ENCODE measurements around the gene VPS45. TPM values are rescaled to one million over a fixed set of nuclear protein-coding genes. Genes with fewer than 3 reads are reported as not detected.

The VPS45 gene
- total and polyA plus RNA-seq, 2 of the 4 experiments (the other 2 are of a cell fraction), result 32.4 to 33.3 TPM

GRCh38 chr1:150109586-150109985 is 42.0 kb downstream of the VPS45 start:
- H3K4me2 ChIP-seq (ENCODE audit: low read depth, low read length), result no peak overlapping the region
- dilution Hi-C loops (cut with HindIII; ENCODE audit: low sequenced_read_pairs, unreplicated experiment) (no loop called here), intact Hi-C loops (cut with micrococcal nuclease) (loop anchor here (5.0 kb wide), 1 partner anchor 38 kb away; the partner anchor contains the start of gene PLEKHO1), in situ Hi-C loops (cut with MboI; ENCODE audit: low sequenced_read_pairs) (no loop called here)
- no peaks in the 10 kb centered on the region for H3K4me1 ChIP-seq (ENCODE audit: control insufficient read depth, insufficient read depth, low read length)
- H2AK5ac ChIP-seq (ENCODE audit: low read depth, low read length), result no peak overlapping the region
- H4K5ac ChIP-seq (ENCODE audit: low read depth, low read length), result no peak overlapping the region
- H3K9ac ChIP-seq (ENCODE audit: low read depth, low read length), result no peak overlapping the region
- no peak overlapping the region for H4K8ac ChIP-seq (ENCODE audit: low read depth in 2 of 2, low read length in 2 of 2)
- no peak overlapping the region for H3K4ac ChIP-seq (ENCODE audit: low read depth, low read length)
- CTCF ChIA-PET, result interaction anchor here (0.6 kb wide), 1 partner anchor 36 kb away, joined by 3 read pairs; no protein-coding TSS in a partner anchor
- peaks cover 4% of the 10 kb centered on the region for H3K36me3 ChIP-seq (ENCODE audit: control insufficient read depth, insufficient read depth, low read length)
- H4K20me1 ChIP-seq (ENCODE audit: insufficient read depth, low read length), result no peaks in the 10 kb centered on the region
- H2BK15ac ChIP-seq (ENCODE audit: low read depth, low read length), result no peak overlapping the region
- no peak overlapping the region for H3K27ac ChIP-seq (ENCODE audit: insufficient read depth, low read length)
- no peak overlapping the region for H4K91ac ChIP-seq (ENCODE audit: insufficient read depth, low read depth, low read length)
- WGBS, 2 experiments (ENCODE audit: extremely low coverage in 2 of 2, insufficient read length in 1 of 2), result 100% methylated on average over 2 of the region's 3 CpGs; no CpG with 5 or more reads in 1 of the 2 experiments
- 0 out of 2 replicates have a peak, but pooled peaks cover 3% of the 10 kb centered on the region for H3K9me1 ChIP-seq (ENCODE audit: insufficient read depth, low read length)
- H3K27me3 ChIP-seq (ENCODE audit: control insufficient read depth, insufficient read depth, low read length), result no peaks in the 10 kb centered on the region
- no peak overlapping the region for H3K56ac ChIP-seq (ENCODE audit: extremely low read depth, insufficient read depth, low read length)
- H2BK120ac ChIP-seq (ENCODE audit: low read depth, low read length), result no peak overlapping the region
- no peak for ATAC-seq (ENCODE audit: low read depth)
- no peak overlapping the region for H3K23ac ChIP-seq (ENCODE audit: low read depth, low read length)
- no TSS peak for BruUV-seq (replicated peaks)
- H3K18ac ChIP-seq (ENCODE audit: low read depth, low read length), result no peak overlapping the region
- TF ChIP-seq RAD21 (IDR thresholded peaks at IDR 0.05; ENCODE audit: low read length) (no peak), USF2 (IDR thresholded peaks at IDR 0.05; ENCODE audit: low read depth, low read length) (no peak)
- POLR2A ChIA-PET (ENCODE audit: unreplicated experiment), result no interaction called here
- H3K79me1 ChIP-seq (ENCODE audit: low read depth in 1 of 2, low read length in 2 of 2), result no peaks in the 10 kb centered on the region; a peak in 1 of 4 replicates
- DNase-seq, result no peak
- no peak overlapping the region for H2AFZ ChIP-seq (replicated peaks; ENCODE audit: low read length, poor library complexity)
- H3K9me3 ChIP-seq (ENCODE audit: control insufficient read depth, insufficient read depth, low read length), result peaks cover 2% of the 10 kb centered on the region
- no peak overlapping the region for H3K14ac ChIP-seq (replicated peaks; ENCODE audit: low read depth, low read length)
- H2BK20ac ChIP-seq (ENCODE audit: low read depth, low read length), result no peak overlapping the region
- H2BK5ac ChIP-seq (ENCODE audit: low read depth, low read length, poor library complexity, severe bottlenecking), result no peak overlapping the region
- no peak overlapping the region for H3K4me3 ChIP-seq (ENCODE audit: insufficient read depth, low read depth, low read length)
- no peak overlapping the region for H2AK9ac ChIP-seq (replicated peaks; ENCODE audit: low read depth, low read length, poor library complexity)
